Fibroblast of villous mesenchyme (primary cell): ENCODE data around the gene ZFPM1. TPM values are rescaled to one million over a fixed set of nuclear protein-coding genes. Genes with fewer than 3 reads are reported as not detected.

ENCODE experiments used
- DNase-seq: peaks from one replicate; pipeline ENCODE4 v3.0.0-alpha.2; 2010; ENCODE audit warnings: low read depth
- H3K4me3 ChIP-seq: 2 replicates; pipeline ENCODE4 v1.5.1; 2011; ENCODE audit warnings: low read depth, mild to moderate bottlenecking, low read length
- CTCF ChIP-seq: IDR thresholded peaks from 2 replicates; pipeline ENCODE4 v1.5.1; 2012; ENCODE audit warnings: low read depth, mild to moderate bottlenecking, low read length; ENCODE audit not compliant: insufficient read depth
- total RNA-seq: library from RNA; depleted of rRNA; stranded (reverse); fragments of >200 nt; gene quantifications from 2 replicates; pipeline ENCODE4 v1.2.3, GENCODE V29; 2012

ZFPM1 gene
- total RNA-seq, 1 donor: 2.6 TPM

- H3K4me3 ChIP-seq: no peak overlapping the region
- no peak for TF ChIP-seq CTCF
- no peak for DNase-seq
Observed at GRCh38 chr16:88537859-88538258, 84.8 kb downstream of the ZFPM1 start.

- no peak for DNase-seq
- no peak overlapping the region for H3K4me3 ChIP-seq
- no peak for TF ChIP-seq CTCF
Observed at GRCh38 chr16:88538366-88539060, 85.4 kb downstream of the ZFPM1 start.

GRCh38 chr16:88539261-88539651 lies 86.2 kb downstream of the ZFPM1 start:
- DNase-seq: no peak

DNA sequence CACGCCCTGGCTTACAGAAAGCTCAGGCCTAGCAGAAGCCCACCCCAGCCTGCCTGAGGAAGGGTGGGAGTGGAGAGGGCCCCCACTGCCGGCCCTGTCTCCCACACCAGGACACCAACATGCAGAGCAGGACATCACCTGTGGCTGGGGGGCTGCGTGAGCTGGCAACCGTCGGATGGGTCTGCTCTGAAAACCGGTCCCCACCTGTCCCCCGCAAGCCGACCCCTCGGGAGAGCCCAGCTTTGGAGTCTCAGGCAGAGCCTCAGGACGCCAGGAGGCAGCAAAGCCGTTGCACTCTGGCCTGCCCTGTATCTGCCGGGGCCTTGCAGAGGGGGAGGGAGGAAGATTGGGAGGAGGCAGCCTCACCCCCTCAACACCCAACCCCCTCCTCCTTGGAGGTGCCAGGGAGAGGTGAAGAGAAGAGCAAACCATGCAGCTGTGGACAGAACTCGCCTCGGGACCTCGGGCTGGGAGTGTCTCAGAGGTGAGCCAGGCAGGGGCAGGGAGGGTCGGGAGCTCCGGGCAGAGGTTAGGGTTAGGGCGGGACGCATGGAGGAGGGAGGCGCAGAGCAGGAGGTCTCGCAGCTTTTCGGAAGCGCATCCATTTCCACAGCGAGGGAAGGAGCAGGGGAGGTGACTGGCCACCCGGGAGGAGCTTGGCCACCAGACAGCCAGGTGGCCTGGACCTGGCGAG lies 86.7 kb downstream of the ZFPM1 start:
- no peak for TF ChIP-seq CTCF
- DNase-seq: no peak
- H3K4me3 ChIP-seq: no peak overlapping the region

More at GRCh38 chr16:88539261-88539651, 86.2 kb downstream of the ZFPM1 start:
- no peak overlapping the region for H3K4me3 ChIP-seq
- TF ChIP-seq CTCF: no peak

- H3K4me3 ChIP-seq: no peak overlapping the region
- TF ChIP-seq CTCF: no peak
Observed at GRCh38 chr16:88540346-88540977, 87.4 kb downstream of the ZFPM1 start.

GRCh38 chr16:88541831-88542616 lies 88.9 kb downstream of the ZFPM1 start:
- TF ChIP-seq CTCF: no peak
- no peak for DNase-seq
- H3K4me3 ChIP-seq: no peak overlapping the region

More at GRCh38 chr16:88540346-88540977, 87.4 kb downstream of the ZFPM1 start:
- no peak for DNase-seq
